Astrocyte (in vitro differentiated cells and primary cell): ENCODE measurements around the gene FLNC. TPM values are rescaled to one million over a fixed set of nuclear protein-coding genes. Genes with fewer than 3 reads are reported as not detected.
A peak's percentile ranks its signal among the peaks of the same experiment; 100 is the strongest.

Experiments
- DNase-seq: peaks from one replicate; pipeline ENCODE4 v3.0.0-alpha.2; 2010; ENCODE audit warnings: low read depth
- FAIRE-seq: peaks from 2 replicates; lab custom pipeline; 2011; peaks lifted over from hg19 to GRCh38; lab: Jason Lieb, UNC
- H2AFZ ChIP-seq: 2 replicates; pipeline ENCODE4 v1.6.0; 2012; ENCODE audit warnings: low read depth, low read length, inconsistent platforms
- H3K27ac ChIP-seq: 2 replicates; pipeline ENCODE4 v1.5.1; 2011; ENCODE audit warnings: low read depth, low read length, inconsistent platforms
- H3K27me3 ChIP-seq: 2 replicates; pipeline ENCODE4 v1.6.0; 2011; ENCODE audit warnings: low read length, inconsistent platforms; ENCODE audit not compliant: insufficient read depth
- H3K36me3 ChIP-seq: 2 replicates; pipeline ENCODE4 v1.5.1; 2011; ENCODE audit warnings: low read length, inconsistent platforms; ENCODE audit not compliant: insufficient read depth
- H3K4me1 ChIP-seq: 2 replicates; pipeline ENCODE4 v1.5.1; 2011; ENCODE audit warnings: low read length, inconsistent platforms; ENCODE audit not compliant: insufficient read depth
- H3K4me2 ChIP-seq: 2 replicates; pipeline ENCODE4 v1.6.0; 2012; ENCODE audit warnings: low read length, inconsistent platforms
- H3K4me3 ChIP-seq: 2 replicates; pipeline ENCODE4 v1.5.1; 2011; ENCODE audit warnings: low read depth, mild to moderate bottlenecking, low read length, inconsistent platforms; ENCODE audit not compliant: insufficient read depth
- H3K79me2 ChIP-seq: 2 replicates; pipeline ENCODE4 v1.6.0; 2012; ENCODE audit warnings: mild to moderate bottlenecking, low read length, inconsistent platforms; ENCODE audit not compliant: insufficient read depth
- H3K9ac ChIP-seq: 2 replicates; pipeline ENCODE4 v1.6.0; 2012; ENCODE audit warnings: mild to moderate bottlenecking, low read length, inconsistent platforms
- H3K9me3 ChIP-seq: 2 replicates; pipeline ENCODE4 v1.5.1; 2012; ENCODE audit warnings: low read depth, mild to moderate bottlenecking, low read length, inconsistent platforms; ENCODE audit not compliant: insufficient read depth
- H4K20me1 ChIP-seq: 2 replicates; pipeline ENCODE4 v1.6.0; 2012; ENCODE audit warnings: low read length, inconsistent platforms; ENCODE audit not compliant: insufficient read depth
- H3K27ac Mint-ChIP-seq: one replicate; pipeline ENCODE4 v1.8.0; 2021; ENCODE audit warnings: mild to moderate bottlenecking, mixed read lengths; ENCODE audit not compliant: unreplicated experiment
- H3K27me3 Mint-ChIP-seq: one replicate; pipeline ENCODE4 v1.8.0; 2021; ENCODE audit warnings: low read depth, mixed read lengths; ENCODE audit not compliant: unreplicated experiment
- H3K36me3 Mint-ChIP-seq: one replicate; pipeline ENCODE4 v1.8.0; 2021; ENCODE audit warnings: low read depth, mixed read lengths; ENCODE audit not compliant: unreplicated experiment
- H3K4me1 Mint-ChIP-seq: one replicate; pipeline ENCODE4 v1.8.0; 2021; ENCODE audit warnings: low read depth, mixed read lengths; ENCODE audit not compliant: unreplicated experiment
- H3K4me3 Mint-ChIP-seq: one replicate; pipeline ENCODE4 v1.8.0; 2021; ENCODE audit warnings: mild to moderate bottlenecking, moderate library complexity, mixed read lengths; ENCODE audit not compliant: unreplicated experiment
- H3K9me3 Mint-ChIP-seq: one replicate; pipeline ENCODE4 v1.8.0; 2021; ENCODE audit warnings: mild to moderate bottlenecking, mixed read lengths; ENCODE audit not compliant: unreplicated experiment
- CTCF ChIP-seq: IDR thresholded peaks from 2 replicates; pipeline ENCODE4 v1.5.1; 2011; ENCODE audit warnings: low read depth, mild to moderate bottlenecking, inconsistent platforms, low read length, moderate library complexity; ENCODE audit not compliant: insufficient read depth
- EZH2 ChIP-seq: IDR thresholded peaks from 2 replicates; pipeline ENCODE4 v1.6.1; 2012; ENCODE audit warnings: mild to moderate bottlenecking, low read length, inconsistent platforms; ENCODE audit not compliant: insufficient read depth
- total RNA-seq: library from RNA; stranded (reverse); gene quantifications from 2 replicates; pipeline ENCODE4 v1.2.1, GENCODE V29; 2021

The FLNC gene
- total RNA-seq, 1 donor from 2014 or later: 364 TPM

- H2AFZ ChIP-seq: no peak overlapping the region
- Mint-ChIP-seq H3K36me3 (no peaks in the 10 kb centered on the region), H3K9me3 (no peaks in the 10 kb centered on the region), H3K4me3 (no peak overlapping the region), H3K27ac (no peak overlapping the region), H3K27me3 (peaks cover 31% of the 10 kb centered on the region), H3K4me1 (no peaks in the 10 kb centered on the region)
- peaks cover 6% of the 10 kb centered on the region for H3K9me3 ChIP-seq
- TF ChIP-seq CTCF (no peak), EZH2 (no peak)
- H3K27ac ChIP-seq: no peak overlapping the region
- H3K79me2 ChIP-seq: no peaks in the 10 kb centered on the region
- H3K9ac ChIP-seq: no peak overlapping the region
- no peak overlapping the region for H3K4me3 ChIP-seq
- H3K27me3 ChIP-seq: peaks cover 10% of the 10 kb centered on the region
- no peaks in the 10 kb centered on the region for H3K4me1 ChIP-seq
- H3K36me3 ChIP-seq: no peaks in the 10 kb centered on the region
- no peak for DNase-seq
- peaks cover 3% of the 10 kb centered on the region for H4K20me1 ChIP-seq
- FAIRE-seq: peak; percentile 13
- no peak overlapping the region for H3K4me2 ChIP-seq
Observed at GRCh38 chr7:128888039-128888755, 58.0 kb downstream of the FLNC start.

- no peak for DNase-seq
- Histone ChIP-seq H3K9ac (no peak overlapping the region), H3K27me3 (peaks cover 10% of the 10 kb centered on the region), H3K27ac (no peak overlapping the region), H3K36me3 (no peaks in the 10 kb centered on the region), H3K79me2 (no peaks in the 10 kb centered on the region), H2AFZ (no peak overlapping the region), H4K20me1 (peaks cover 3% of the 10 kb centered on the region), H3K4me1 (no peaks in the 10 kb centered on the region), H3K4me3 (no peak overlapping the region), H3K4me2 (no peak overlapping the region), H3K9me3 (peaks cover 6% of the 10 kb centered on the region)
- no peaks in the 10 kb centered on the region for H3K4me1 Mint-ChIP-seq
- H3K4me3 Mint-ChIP-seq: no peak overlapping the region
- peaks cover 31% of the 10 kb centered on the region for H3K27me3 Mint-ChIP-seq
- no peaks in the 10 kb centered on the region for H3K36me3 Mint-ChIP-seq
- TF ChIP-seq EZH2 (no peak), CTCF (no peak)
- FAIRE-seq: no peak
- no peak overlapping the region for H3K27ac Mint-ChIP-seq
- no peaks in the 10 kb centered on the region for H3K9me3 Mint-ChIP-seq
Observed at GRCh38 chr7:128888756-128889095, 58.5 kb downstream of the FLNC start.

GRCh38 chr7:128889121-128889520 lies 58.9 kb downstream of the FLNC start:
- peaks cover 3% of the 10 kb centered on the region for H4K20me1 ChIP-seq
- H3K4me1 ChIP-seq: no peaks in the 10 kb centered on the region
- H3K27me3 ChIP-seq: peaks cover 10% of the 10 kb centered on the region
- Mint-ChIP-seq H3K27ac (no peak overlapping the region), H3K36me3 (no peaks in the 10 kb centered on the region), H3K9me3 (no peaks in the 10 kb centered on the region), H3K27me3 (peaks cover 30% of the 10 kb centered on the region), H3K4me1 (no peaks in the 10 kb centered on the region), H3K4me3 (no peak overlapping the region)
- H2AFZ ChIP-seq: no peak overlapping the region
- H3K36me3 ChIP-seq: no peaks in the 10 kb centered on the region
- FAIRE-seq (no peak), DNase-seq (no peak)
- no peak overlapping the region for H3K27ac ChIP-seq
- H3K9me3 ChIP-seq: peaks cover 6% of the 10 kb centered on the region
- H3K79me2 ChIP-seq: no peaks in the 10 kb centered on the region
- H3K4me3 ChIP-seq: no peak overlapping the region
- TF ChIP-seq EZH2: no peak
- TF ChIP-seq CTCF: no peak
- H3K4me2 ChIP-seq: no peak overlapping the region
- H3K9ac ChIP-seq: no peak overlapping the region
